Esophagus muscularis mucosa (tissue), 4 donors: ENCODE measurements around the gene NHEJ1. TPM values are rescaled to one million over a fixed set of nuclear protein-coding genes. Genes with fewer than 3 reads are reported as not detected.

Experiments used
- DNase-seq: peaks from one replicate; pipeline ENCODE4 v3.0.0-alpha.2; 2017; ENCODE audit errors: extremely low spot score
- H3K27ac ChIP-seq, 4 donors: fragments of 200-600 bp; sonication (generic); replicated peaks in 1 of 4; 1 replicate in 3 of 4; 2 replicates in 1 of 4; pipeline ENCODE4 v1.5.1; 2016 to 2019; ENCODE audit warnings: mild to moderate bottlenecking in 1 of 4
- H3K27me3 ChIP-seq, 4 donors: fragments of 200-600 bp; sonication (generic); one replicate each; pipeline versions ENCODE4 v1.5.1 to v1.6.0; 2016 to 2019
- H3K36me3 ChIP-seq, 4 donors: fragments of 200-600 bp; sonication (generic); one replicate each; pipeline ENCODE4 v1.5.1; 2016 to 2019
- H3K4me1 ChIP-seq, 4 donors: fragments of 200-600 bp; sonication (generic); one replicate each; pipeline ENCODE4 v1.5.1; 2016 to 2019
- H3K4me3 ChIP-seq, 4 donors: fragments of 200-600 bp; sonication (generic); 1 replicate in 2 of 4; 2 replicates in 2 of 4; pipeline ENCODE4 v1.5.1; 2016 to 2019; ENCODE audit warnings: mild to moderate bottlenecking in 4 of 4, moderate library complexity in 1 of 4
- H3K9me3 ChIP-seq, 4 donors: fragments of 200-600 bp; sonication (generic); 1 replicate in 3 of 4; 2 replicates in 1 of 4; pipeline ENCODE4 v1.5.1; 2016 to 2019
- CTCF ChIP-seq, 3 experiments: fragments of 200-600 bp in 2 of 3; fragments of 450-650 bp in 1 of 3; sonication (generic) in 2 of 3; IDR thresholded peaks; one replicate each; pipeline ENCODE4 v1.5.1; 2017 to 2019; ENCODE audit warnings: antibody characterized with exemption in 3 of 3, mild to moderate bottlenecking in 2 of 3, moderate library complexity in 1 of 3
- EP300 ChIP-seq: sonication (generic); formaldehyde crosslinking; IDR thresholded peaks from one replicate; pipeline ENCODE4 v1.6.1; 2017; ENCODE audit warnings: antibody characterized with exemption
- POLR2A ChIP-seq: fragments of 450-650 bp; IDR thresholded peaks from one replicate; pipeline ENCODE4 v1.6.1; 2017; ENCODE audit warnings: antibody characterized with exemption, moderate library complexity, mild to moderate bottlenecking, low read depth
- POLR2AphosphoS5 ChIP-seq, 2 donors: sonication (generic); formaldehyde crosslinking; IDR thresholded peaks; one replicate each; pipeline ENCODE4 v1.6.1; 2017; ENCODE audit warnings: antibody characterized with exemption in 2 of 2
- WGBS: methylation state at CpG from one replicate; pipeline ENCODE4 v1.1.5; 2018; 5-methylcytosine and 5-hydroxymethylcytosine counted together
- intact Hi-C: fragments of 100-400 bp; cut with DNase I; formaldehyde crosslinking; loops from one replicate; pipeline ENCODE4 v1.15.1; 2023
- total RNA-seq, 4 donors: library from RNA; depleted of rRNA; stranded (reverse); fragments of >200 nt; gene quantifications; one replicate each; pipeline versions ENCODE4 v1.1.0 to v1.2.1, GENCODE V29; 2016

The NHEJ1 gene
- total RNA-seq, 4 donors from 2014 or later = 15.1 to 24.4 (median 17.8) TPM

DNA sequence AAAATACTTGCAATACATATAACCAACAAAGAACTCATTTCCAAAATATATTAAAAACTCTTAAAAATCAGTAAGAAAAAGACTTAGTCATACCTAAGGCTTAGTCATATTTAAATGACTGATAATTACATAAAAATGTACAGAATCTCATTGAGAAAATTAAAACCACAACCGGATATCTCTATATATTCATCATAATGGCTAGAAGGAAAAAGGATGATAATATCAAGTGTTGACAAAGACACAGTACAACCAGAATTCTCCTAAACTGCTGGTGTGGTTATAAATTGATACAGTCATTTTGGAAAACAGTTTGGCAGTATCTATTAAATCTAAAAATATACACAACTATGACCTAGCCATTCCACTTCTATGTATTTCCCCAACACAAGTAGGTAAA lies 72.8 kb downstream of the NHEJ1 start:
- intact Hi-C loops = no loop called here

DNA sequence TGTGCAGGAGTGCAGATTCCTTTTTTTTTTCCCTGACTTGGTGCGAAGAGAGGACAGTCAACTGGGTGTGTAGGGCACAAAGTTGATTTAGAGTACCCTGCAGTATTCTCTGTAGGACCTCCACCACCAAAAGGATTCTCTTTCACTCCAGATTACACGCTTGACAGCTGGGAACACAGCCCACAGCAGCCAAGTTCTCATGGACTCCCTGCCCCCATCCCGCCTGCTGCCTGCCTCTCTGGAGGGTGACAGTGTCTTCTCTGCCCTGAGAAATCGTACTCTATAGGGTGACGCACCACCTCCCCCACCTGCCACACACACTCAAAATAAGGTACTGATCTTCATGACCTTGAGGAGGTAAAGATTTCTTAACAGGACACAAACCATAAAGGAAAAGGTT lies 73.3 kb downstream of the NHEJ1 start:
- no peak for DNase-seq
- H3K4me1 ChIP-seq = peaks cover 0 to 5% (median 1%) of the 10 kb centered on the region in 4 donors
- no peak for TF ChIP-seq CTCF (IDR thresholded peaks at IDR 0.05)
- no peak for TF ChIP-seq POLR2AphosphoS5 (IDR thresholded peaks at IDR 0.05)
- no peak for TF ChIP-seq EP300
- no peak for TF ChIP-seq POLR2A
- no peak overlapping the region for H3K27ac ChIP-seq
- no peaks in the 10 kb centered on the region for H3K9me3 ChIP-seq
- no peaks in the 10 kb centered on the region for H3K36me3 ChIP-seq
- WGBS = 83% methylated on average over 5 of the region's 5 CpGs
- no peak overlapping the region for H3K4me3 ChIP-seq
- intact Hi-C loops = no loop called here
- H3K27me3 ChIP-seq = no peaks in the 10 kb centered on the region

More for the DNA sequence above, 72.8 kb downstream of the NHEJ1 start:
- no peaks in the 10 kb centered on the region for H3K9me3 ChIP-seq
- no peaks in the 10 kb centered on the region for H3K36me3 ChIP-seq
- WGBS = 93% methylated on average over 1 of the region's 1 CpG
- DNase-seq = no peak
- H3K4me1 ChIP-seq = peaks cover 0 to under 1% (median 0%) of the 10 kb centered on the region in 4 donors
- H3K4me3 ChIP-seq = no peak overlapping the region
- no peaks in the 10 kb centered on the region for H3K27me3 ChIP-seq
- TF ChIP-seq POLR2A (no peak), CTCF (IDR thresholded peaks at IDR 0.05) (no peak), POLR2AphosphoS5 (IDR thresholded peaks at IDR 0.05) (no peak), EP300 (no peak)
- H3K27ac ChIP-seq = no peak overlapping the region

DNA sequence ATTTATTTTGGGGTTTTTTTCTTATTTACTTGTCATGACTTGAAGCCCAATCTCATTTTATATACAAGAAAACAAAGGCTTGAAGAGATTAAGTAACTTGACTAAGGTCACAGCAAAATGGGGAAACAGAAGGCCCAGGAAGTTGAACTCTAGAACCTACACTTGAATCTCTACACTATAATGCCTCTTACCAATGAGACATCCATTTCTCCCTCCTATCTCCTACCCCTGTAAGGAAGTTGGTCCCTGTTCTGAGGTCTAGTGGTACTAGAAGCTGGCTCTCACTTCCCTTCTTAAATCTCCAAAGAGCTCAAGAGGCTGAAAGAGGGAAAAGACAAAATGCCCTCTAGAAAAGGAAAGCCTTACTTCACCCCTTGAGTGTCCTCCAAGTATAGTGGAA lies 74.4 kb downstream of the NHEJ1 start:
- intact Hi-C loops = no loop called here
- DNase-seq = no peak
- no peaks in the 10 kb centered on the region for H3K9me3 ChIP-seq
- no peak overlapping the region for H3K27ac ChIP-seq
- TF ChIP-seq POLR2AphosphoS5 (IDR thresholded peaks at IDR 0.05) = no peak
- TF ChIP-seq EP300 = no peak
- TF ChIP-seq CTCF (IDR thresholded peaks at IDR 0.05) = no peak
- TF ChIP-seq POLR2A = no peak
- H3K27me3 ChIP-seq = no peaks in the 10 kb centered on the region
- H3K4me1 ChIP-seq = peaks cover 0 to 10% (median 3%) of the 10 kb centered on the region in 4 donors
- H3K36me3 ChIP-seq = no peaks in the 10 kb centered on the region
- no peak overlapping the region for H3K4me3 ChIP-seq

DNA sequence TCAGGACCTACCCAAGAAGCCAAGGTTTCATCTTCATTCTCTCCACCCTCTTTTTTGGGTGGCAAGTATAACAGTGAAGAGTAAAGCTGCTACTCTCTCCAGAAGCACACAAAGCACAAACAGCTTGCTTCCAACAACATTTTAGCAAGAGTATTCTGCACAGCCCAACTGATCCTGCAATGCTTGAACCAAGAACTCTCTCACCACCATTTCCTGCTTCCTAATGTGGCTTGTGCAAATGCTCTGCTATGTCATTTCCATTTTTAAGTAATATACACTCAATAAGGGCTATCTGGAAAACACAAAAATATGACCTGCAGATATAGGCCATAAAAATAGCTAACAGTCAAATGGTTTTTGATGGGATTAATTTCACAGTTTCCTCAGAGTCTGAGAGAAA lies 75.8 kb downstream of the NHEJ1 start:
- Histone ChIP-seq H3K4me3 (no peak overlapping the region), H3K27me3 (no peaks in the 10 kb centered on the region), H3K27ac (no peak overlapping the region), H3K36me3 (no peaks in the 10 kb centered on the region), H3K9me3 (no peaks in the 10 kb centered on the region), H3K4me1 (peaks cover 0 to 10% (median 3%) of the 10 kb centered on the region in 4 donors)
- no peak for DNase-seq
- intact Hi-C loops = no loop called here
- TF ChIP-seq POLR2A = no peak
- no peak for TF ChIP-seq POLR2AphosphoS5 (IDR thresholded peaks at IDR 0.05)
- TF ChIP-seq EP300 = no peak
- no peak for TF ChIP-seq CTCF (IDR thresholded peaks at IDR 0.05)

DNA sequence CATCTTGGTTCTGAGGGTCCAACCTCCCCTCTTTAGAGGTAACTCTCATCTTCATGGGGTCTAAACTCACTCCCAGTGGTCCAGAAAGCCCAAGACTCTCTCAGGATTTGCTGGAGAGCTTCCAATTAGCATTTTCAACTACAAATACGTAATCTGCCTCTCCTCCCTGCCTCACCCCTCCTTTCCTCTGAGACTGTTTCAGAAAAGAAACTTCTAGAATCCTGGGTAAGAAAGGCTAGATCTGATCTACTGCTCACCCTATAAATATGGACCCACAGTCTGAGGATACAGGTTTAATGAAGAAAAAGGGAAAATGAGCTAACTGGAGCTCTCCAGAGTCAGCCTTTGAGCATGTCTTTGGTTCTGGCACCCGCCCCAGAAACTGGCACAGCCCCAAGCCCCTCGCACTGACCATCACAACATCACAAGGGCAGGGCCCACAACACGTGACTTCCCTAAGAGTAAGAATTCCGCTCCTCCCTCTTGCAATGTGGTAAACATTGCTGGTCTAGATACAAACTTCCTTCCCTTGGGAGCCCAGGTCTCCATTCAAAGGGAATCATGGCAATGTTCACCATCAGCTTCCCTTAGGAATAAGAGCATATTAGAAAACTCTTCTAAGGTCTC lies 78.2 kb downstream of the NHEJ1 start:
- Histone ChIP-seq H3K4me1 (peaks cover 0 to 10% (median 3%) of the 10 kb centered on the region in 4 donors), H3K27me3 (no peaks in the 10 kb centered on the region), H3K9me3 (no peaks in the 10 kb centered on the region), H3K4me3 (no peak overlapping the region), H3K36me3 (peaks cover 5 to 7% (median 6%) of the 10 kb centered on the region in 4 donors), H3K27ac (no peak overlapping the region)
- TF ChIP-seq POLR2A (no peak), EP300 (no peak), POLR2AphosphoS5 (IDR thresholded peaks at IDR 0.05) (no peak), CTCF (IDR thresholded peaks at IDR 0.05) (no peak)
- DNase-seq = no peak
- intact Hi-C loops = no loop called here
- WGBS = 48% methylated on average over 5 of the region's 5 CpGs
